Endodermal cell (in vitro differentiated cells): Measurements from ENCODE around the gene FBXO38. TPM values are rescaled to one million over a fixed set of nuclear protein-coding genes. Genes with fewer than 3 reads are reported as not detected.

Source experiments
- DNase-seq: peaks from one replicate; pipeline ENCODE4 v3.0.0-alpha.2; 2017
- H3K27ac ChIP-seq: 2 replicates; pipeline ENCODE4 v1.5.1; 2013; ENCODE audit warnings: mild to moderate bottlenecking, low read depth, low read length, moderate library complexity
- H3K27me3 ChIP-seq: 2 replicates; pipeline ENCODE4 v1.6.1; 2013; ENCODE audit warnings: mild to moderate bottlenecking, low read length, moderate library complexity; ENCODE audit not compliant: insufficient read depth, control insufficient read depth, poor library complexity, severe bottlenecking
- H3K36me3 ChIP-seq: 2 replicates; pipeline ENCODE4 v1.7.0; 2013; ENCODE audit warnings: mild to moderate bottlenecking, low read length, moderate library complexity; ENCODE audit not compliant: control insufficient read depth, insufficient read depth
- H3K4me1 ChIP-seq: one replicate; pipeline ENCODE4 v1.7.0; 2013; ENCODE audit warnings: low read length; ENCODE audit not compliant: control insufficient read depth, insufficient read depth
- H3K4me3 ChIP-seq: 2 replicates; pipeline ENCODE4 v1.5.1; 2013; ENCODE audit warnings: mild to moderate bottlenecking, low read length, moderate library complexity
- H3K9ac ChIP-seq: 2 replicates; pipeline ENCODE4 v1.6.1; 2013; ENCODE audit warnings: mild to moderate bottlenecking, low read length, moderate library complexity; ENCODE audit not compliant: poor library complexity, severe bottlenecking; ENCODE audit errors: extremely low read depth
- H3K9me3 ChIP-seq: 2 replicates; pipeline ENCODE4 v1.6.1; 2013; ENCODE audit warnings: mild to moderate bottlenecking, low read length, moderate library complexity; ENCODE audit not compliant: control insufficient read depth
- H3K27ac Mint-ChIP-seq: 2 replicates; pipeline ENCODE4 v1.8.0; 2020; ENCODE audit warnings: mixed read lengths
- H3K27me3 Mint-ChIP-seq: 2 replicates; pipeline ENCODE4 v1.8.0; 2021; ENCODE audit warnings: mild to moderate bottlenecking, mixed read lengths; ENCODE audit not compliant: insufficient read depth
- H3K36me3 Mint-ChIP-seq: 2 replicates; pipeline ENCODE4 v1.8.0; 2020; ENCODE audit warnings: low read depth, mixed read lengths
- H3K4me1 Mint-ChIP-seq: 2 replicates; pipeline ENCODE4 v1.8.0; 2020; ENCODE audit warnings: mixed read lengths
- H3K4me3 Mint-ChIP-seq: 2 replicates; pipeline ENCODE4 v1.8.0; 2020; ENCODE audit warnings: mild to moderate bottlenecking, moderate library complexity, mixed read lengths
- H3K9me3 Mint-ChIP-seq: 2 replicates; pipeline ENCODE4 v1.8.0; 2020; ENCODE audit warnings: mild to moderate bottlenecking, mixed read lengths
- CTCF ChIP-seq: fragments of 200-600 bp; sonication (generic); conservative IDR thresholded peaks from 2 replicates; pipeline ENCODE4 v1.5.0; 2021; ENCODE audit warnings: antibody characterized with exemption, mild to moderate bottlenecking
- WGBS, 2 experiments: methylation state at CpG; one replicate each; pipeline versions ENCODE4 v1.1.5 to v1.1.7; 2013; ENCODE audit warnings: missing lambda C conversion rate in 2 of 2, mixed read lengths in 1 of 2; ENCODE audit not compliant: insufficient coverage in 1 of 2, insufficient read length in 1 of 2; 5-methylcytosine and 5-hydroxymethylcytosine counted together
- total RNA-seq, 2 donors: library from RNA; stranded (reverse); fragmentation: NEBNext Ultra II Directional in 1 of 2; extraction: Animal tissue kit (Norgen Biotek cat#: 25700) in 1 of 2; gene quantifications; 2 replicates in 1 of 2; 3 replicates in 1 of 2; pipeline ENCODE4 v1.2.1, GENCODE V29; 2021

Gene FBXO38
- total RNA-seq, 2 donors from 2014 or later: 45.4 to 49.7 TPM

DNA sequence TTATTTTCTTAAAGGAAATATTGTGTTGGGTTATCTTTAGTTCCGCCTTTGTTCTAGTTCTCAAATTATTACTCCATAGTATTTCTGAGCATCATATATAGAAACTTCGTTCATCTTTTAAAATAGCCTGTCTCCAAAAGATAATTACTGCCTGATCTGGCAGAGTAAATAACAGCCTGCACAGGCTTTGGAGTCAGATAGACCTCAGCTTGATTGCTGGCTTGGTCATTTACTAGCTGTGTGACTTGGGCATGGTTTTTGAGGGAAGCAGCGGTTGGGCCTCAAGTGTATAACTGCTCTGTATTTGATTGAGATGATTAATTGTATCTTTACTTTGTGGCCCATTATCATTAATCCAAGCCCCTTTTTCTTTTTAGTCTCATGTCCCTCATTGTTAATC lies 50.1 kb downstream of the FBXO38 start:
- H3K9me3 Mint-ChIP-seq: no peaks in the 10 kb centered on the region
- 90% methylated on average over 3 of the region's 3 CpGs; no CpG with 5 or more reads in 1 of the 2 experiments for WGBS, 2 experiments
- TF ChIP-seq CTCF: no peak

GRCh38 chr5:148436029-148436428 lies 52.3 kb downstream of the FBXO38 start:
- no peak overlapping the region for H3K4me3 ChIP-seq
- Mint-ChIP-seq H3K27me3 (no peaks in the 10 kb centered on the region), H3K27ac (no peak overlapping the region), H3K9me3 (no peaks in the 10 kb centered on the region), H3K4me3 (no peak overlapping the region), H3K4me1 (peaks cover 6% of the 10 kb centered on the region), H3K36me3 (peaks cover 60% of the 10 kb centered on the region)
- TF ChIP-seq CTCF: no peak
- no peaks in the 10 kb centered on the region for H3K27me3 ChIP-seq
- H3K9ac ChIP-seq: no peak overlapping the region
- no peaks in the 10 kb centered on the region for H3K9me3 ChIP-seq
- 100% methylated on average over 1 to 2 of the region's 3 CpGs for WGBS, 2 experiments
- H3K27ac ChIP-seq: no peak overlapping the region
- H3K4me1 ChIP-seq: no peaks in the 10 kb centered on the region
- peaks cover 83% of the 10 kb centered on the region for H3K36me3 ChIP-seq
- DNase-seq: no peak

More for the DNA sequence above, 50.1 kb downstream of the FBXO38 start:
- Mint-ChIP-seq H3K27ac (no peak overlapping the region), H3K4me3 (no peak overlapping the region), H3K4me1 (peaks cover 6% of the 10 kb centered on the region), H3K27me3 (no peaks in the 10 kb centered on the region), H3K36me3 (peaks cover 49% of the 10 kb centered on the region)
- Histone ChIP-seq H3K36me3 (peaks cover 74% of the 10 kb centered on the region), H3K4me1 (no peaks in the 10 kb centered on the region), H3K27ac (no peak overlapping the region), H3K4me3 (no peak overlapping the region), H3K9ac (no peak overlapping the region), H3K9me3 (no peaks in the 10 kb centered on the region), H3K27me3 (no peaks in the 10 kb centered on the region)
- no peak for DNase-seq

- Mint-ChIP-seq H3K4me3 (no peak overlapping the region), H3K36me3 (peaks cover 56% of the 10 kb centered on the region), H3K27me3 (no peaks in the 10 kb centered on the region), H3K9me3 (no peaks in the 10 kb centered on the region), H3K27ac (no peak overlapping the region), H3K4me1 (no peaks in the 10 kb centered on the region)
- H3K4me1 ChIP-seq: no peaks in the 10 kb centered on the region
- DNase-seq: no peak
- 94 to 100% methylated on average over 5 to 6 of the region's 6 CpGs for WGBS, 2 experiments
- TF ChIP-seq CTCF: no peak
- H3K9ac ChIP-seq: no peak overlapping the region
- H3K9me3 ChIP-seq: no peaks in the 10 kb centered on the region
- H3K27me3 ChIP-seq: no peaks in the 10 kb centered on the region
- no peak overlapping the region for H3K27ac ChIP-seq
- peaks cover 88% of the 10 kb centered on the region for H3K36me3 ChIP-seq
- no peak overlapping the region for H3K4me3 ChIP-seq
Observed at GRCh38 chr5:148437249-148437648, 53.5 kb downstream of the FBXO38 start.
